Subcutaneous adipose tissue (tissue), 4 donors: Measurements from ENCODE around the gene MYCL. TPM values are rescaled to one million over a fixed set of nuclear protein-coding genes. Genes with fewer than 3 reads are reported as not detected.

Experiments
- total RNA-seq, 4 donors: library from RNA; depleted of rRNA; stranded (reverse); fragments of >200 nt; gene quantifications; one replicate each; pipeline ENCODE4 v1.1.0, GENCODE V29; 2016
- TF ChIP-seq, protein P1 (sequence below): fragments of 450-650 bp; IDR thresholded peaks from one replicate; pipeline ENCODE4 v1.5.1; 2016; ENCODE audit warnings: low read depth, mild to moderate bottlenecking, control low read depth, antibody characterized with exemption, moderate library complexity

Gene MYCL
- total RNA-seq, 4 donors from 2014 or later = 0.22 to 0.57 (median 0.34) TPM; not detected in 1

- TF ChIP-seq, protein P1, sequence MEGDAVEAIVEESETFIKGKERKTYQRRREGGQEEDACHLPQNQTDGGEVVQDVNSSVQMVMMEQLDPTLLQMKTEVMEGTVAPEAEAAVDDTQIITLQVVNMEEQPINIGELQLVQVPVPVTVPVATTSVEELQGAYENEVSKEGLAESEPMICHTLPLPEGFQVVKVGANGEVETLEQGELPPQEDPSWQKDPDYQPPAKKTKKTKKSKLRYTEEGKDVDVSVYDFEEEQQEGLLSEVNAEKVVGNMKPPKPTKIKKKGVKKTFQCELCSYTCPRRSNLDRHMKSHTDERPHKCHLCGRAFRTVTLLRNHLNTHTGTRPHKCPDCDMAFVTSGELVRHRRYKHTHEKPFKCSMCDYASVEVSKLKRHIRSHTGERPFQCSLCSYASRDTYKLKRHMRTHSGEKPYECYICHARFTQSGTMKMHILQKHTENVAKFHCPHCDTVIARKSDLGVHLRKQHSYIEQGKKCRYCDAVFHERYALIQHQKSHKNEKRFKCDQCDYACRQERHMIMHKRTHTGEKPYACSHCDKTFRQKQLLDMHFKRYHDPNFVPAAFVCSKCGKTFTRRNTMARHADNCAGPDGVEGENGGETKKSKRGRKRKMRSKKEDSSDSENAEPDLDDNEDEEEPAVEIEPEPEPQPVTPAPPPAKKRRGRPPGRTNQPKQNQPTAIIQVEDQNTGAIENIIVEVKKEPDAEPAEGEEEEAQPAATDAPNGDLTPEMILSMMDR = no peak
Measured at GRCh38 chr1:39940980-39941871, 39.5 kb upstream of the MYCL start.

DNA sequence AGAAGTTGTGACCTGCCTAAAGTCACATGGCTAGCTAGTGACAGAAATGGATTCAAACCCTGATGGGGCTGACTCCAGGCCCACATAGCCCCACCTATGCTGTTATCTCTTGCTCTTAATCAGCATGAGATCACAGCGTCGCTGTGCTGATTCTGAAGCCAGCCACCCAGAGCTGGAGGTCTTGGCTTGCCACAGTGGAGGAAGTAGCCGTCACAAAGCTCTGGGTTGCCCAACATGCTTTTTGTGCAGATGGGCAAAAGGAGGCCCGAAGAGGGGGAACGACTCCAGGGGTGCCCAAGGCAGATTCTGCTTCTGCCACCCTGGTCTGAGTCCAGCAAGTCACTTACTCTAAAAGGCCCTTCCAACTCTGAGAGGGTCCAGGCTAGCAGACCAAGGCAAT is 38.5 kb upstream of the MYCL start:
- TF ChIP-seq, protein P1 = no peak

- TF ChIP-seq, protein P1 = no peak
Measured at GRCh38 chr1:39938856-39939255, 37.1 kb upstream of the MYCL start.

GRCh38 chr1:39936724-39937491 is 35.2 kb upstream of the MYCL start:
- TF ChIP-seq, protein P1 = no peak

DNA sequence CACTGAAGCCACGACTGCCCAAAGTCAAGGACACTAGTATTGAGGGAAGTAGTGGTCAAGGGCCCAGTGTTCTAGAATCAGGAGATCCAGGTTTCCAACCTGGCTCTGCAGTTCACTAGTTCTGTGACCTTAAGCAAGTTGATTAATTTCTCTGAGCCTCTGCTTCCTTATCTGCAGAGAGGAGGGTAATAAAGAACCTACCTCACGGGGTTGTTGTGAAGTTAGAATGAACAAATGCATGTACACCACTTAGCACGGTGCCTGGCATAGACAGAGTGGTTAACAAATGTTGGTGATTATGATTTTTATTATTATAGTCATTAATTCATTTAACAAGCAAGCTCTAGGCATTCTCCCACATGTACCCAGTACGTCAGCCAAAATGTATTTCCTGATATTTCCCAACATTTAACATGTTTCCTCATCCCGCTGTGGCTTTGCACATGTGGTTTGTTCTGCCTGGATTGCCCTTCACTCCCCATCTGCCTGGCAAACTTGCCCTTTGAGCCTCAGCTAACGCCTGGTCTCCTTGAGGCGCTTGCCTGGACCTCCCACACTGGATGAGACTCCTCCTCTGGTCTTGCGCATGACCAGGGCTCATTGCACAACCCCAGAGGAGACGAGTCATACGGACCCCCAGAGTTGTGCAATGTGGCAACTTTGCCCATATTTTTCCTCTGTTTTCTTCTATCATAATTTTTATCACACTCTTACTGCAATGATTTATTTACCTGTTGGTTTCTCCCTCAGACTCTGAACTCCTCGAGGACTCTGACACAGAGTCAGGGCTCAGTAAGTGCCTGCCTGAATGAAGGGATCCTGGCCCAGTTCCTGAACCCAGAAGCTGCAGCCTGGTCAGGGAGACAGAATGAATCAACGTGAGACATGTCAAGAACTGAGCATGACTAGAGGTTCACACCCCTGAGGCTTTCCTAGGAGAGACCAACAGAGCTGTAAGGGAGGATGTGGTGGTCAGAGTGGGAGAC is 32.5 kb upstream of the MYCL start:
- TF ChIP-seq, protein P1 = no peak

DNA sequence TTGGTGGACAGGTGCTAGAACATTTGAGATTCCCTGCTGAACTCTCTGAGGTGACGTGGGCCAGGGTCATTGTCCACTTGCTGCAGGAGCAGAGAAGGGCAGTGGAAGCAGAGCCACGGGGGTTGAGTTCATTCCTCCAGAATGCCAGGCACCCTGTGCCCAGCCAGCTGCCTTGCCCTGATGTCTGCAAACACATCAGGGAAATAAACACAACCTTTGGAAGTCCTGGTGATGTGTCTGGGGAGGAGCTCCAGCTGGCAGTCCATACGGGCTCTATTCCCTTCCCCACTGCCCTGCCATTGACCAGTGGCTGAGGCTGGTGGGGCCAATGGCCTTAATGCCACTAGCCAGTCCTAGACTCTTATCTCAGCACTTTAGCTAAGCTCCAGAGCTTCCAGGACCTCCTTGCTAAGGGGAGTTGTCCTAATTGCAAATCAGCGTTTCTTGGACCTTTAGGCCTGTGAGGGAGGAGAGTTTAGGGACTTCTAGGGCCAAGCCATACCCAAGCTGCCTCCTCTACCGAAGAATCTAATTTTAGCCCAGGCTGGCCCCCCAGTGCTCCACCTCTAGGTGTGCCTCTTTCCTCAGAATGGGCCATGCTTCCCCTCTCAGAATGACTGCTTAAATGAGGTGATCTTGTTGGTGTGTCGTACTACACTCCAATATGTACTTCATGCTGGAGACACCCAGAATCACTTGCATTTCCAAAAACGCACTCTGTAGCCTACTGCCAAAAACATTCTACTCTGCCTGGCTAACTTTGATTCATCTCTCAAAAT is 27.3 kb upstream of the MYCL start:
- TF ChIP-seq, protein P1 = no peak
